Measurements from ENCODE around the gene AMIGO2.

The AMIGO2 gene

GRCh38 chr12:47033789-47034555, 45.8 kb downstream of the AMIGO2 start:
- DNase-seq (ENCODE audit: low read depth): no peak

- DNase-seq (ENCODE audit: low read depth): no peak
These were observed 46.7 kb downstream of the AMIGO2 start for GRCh38 chr12:47033081-47033480.

- no peak for DNase-seq (ENCODE audit: low read depth)
These were observed 47.1 kb downstream of the AMIGO2 start for GRCh38 chr12:47032644-47033043.

GRCh38 chr12:47029903-47030302, 49.9 kb downstream of the AMIGO2 start:
- DNase-seq (ENCODE audit: low read depth): no peak

- DNase-seq (ENCODE audit: low read depth): no peak
These were observed 50.6 kb downstream of the AMIGO2 start for GRCh38 chr12:47028981-47029708.

- DNase-seq (ENCODE audit: low read depth): no peak
These were observed 51.6 kb downstream of the AMIGO2 start for GRCh38 chr12:47028186-47028585.

Measured in stimulated activated CD8-positive, alpha-beta memory T cell treated with anti-CD3 and anti-CD28 coated beads, Interleukin-7, amount 100 ng/mL, for 24 hours (primary cell).